OCI-LY7 (cell line): ENCODE measurements around the gene HS1BP3.

Source experiments
- CTCF ChIP-seq: fragments of 200-600 bp; sonication (generic); conservative IDR thresholded peaks from 2 replicates; pipeline ENCODE4 v1.5.1; 2014; ENCODE audit warnings: mild to moderate bottlenecking, antibody characterized with exemption, low read length, moderate library complexity, mixed read lengths
- EZH2phosphoT487 ChIP-seq: fragments of 200-600 bp; sonication (generic); IDR thresholded peaks from 2 replicates; pipeline ENCODE4 v1.6.1; 2018; ENCODE audit warnings: low read depth, borderline replicate concordance, mild to moderate bottlenecking, mixed run types, antibody characterized with exemption, low read length, moderate library complexity, mixed read lengths

GRCh38 chr2:20572221-20572620 lies 78.7 kb downstream of the HS1BP3 start:
- no peak for TF ChIP-seq CTCF
- no peak for TF ChIP-seq EZH2phosphoT487
